ENCODE data around the gene HSPA12A. TPM values are rescaled to one million over a fixed set of nuclear protein-coding genes. Genes with fewer than 3 reads are reported as not detected.

Gene HSPA12A
- polyA plus RNA-seq, 1 donor (not counting 4 experiments of a cell fraction or from before 2014, with no cell fraction given) = 8.1 TPM

DNA sequence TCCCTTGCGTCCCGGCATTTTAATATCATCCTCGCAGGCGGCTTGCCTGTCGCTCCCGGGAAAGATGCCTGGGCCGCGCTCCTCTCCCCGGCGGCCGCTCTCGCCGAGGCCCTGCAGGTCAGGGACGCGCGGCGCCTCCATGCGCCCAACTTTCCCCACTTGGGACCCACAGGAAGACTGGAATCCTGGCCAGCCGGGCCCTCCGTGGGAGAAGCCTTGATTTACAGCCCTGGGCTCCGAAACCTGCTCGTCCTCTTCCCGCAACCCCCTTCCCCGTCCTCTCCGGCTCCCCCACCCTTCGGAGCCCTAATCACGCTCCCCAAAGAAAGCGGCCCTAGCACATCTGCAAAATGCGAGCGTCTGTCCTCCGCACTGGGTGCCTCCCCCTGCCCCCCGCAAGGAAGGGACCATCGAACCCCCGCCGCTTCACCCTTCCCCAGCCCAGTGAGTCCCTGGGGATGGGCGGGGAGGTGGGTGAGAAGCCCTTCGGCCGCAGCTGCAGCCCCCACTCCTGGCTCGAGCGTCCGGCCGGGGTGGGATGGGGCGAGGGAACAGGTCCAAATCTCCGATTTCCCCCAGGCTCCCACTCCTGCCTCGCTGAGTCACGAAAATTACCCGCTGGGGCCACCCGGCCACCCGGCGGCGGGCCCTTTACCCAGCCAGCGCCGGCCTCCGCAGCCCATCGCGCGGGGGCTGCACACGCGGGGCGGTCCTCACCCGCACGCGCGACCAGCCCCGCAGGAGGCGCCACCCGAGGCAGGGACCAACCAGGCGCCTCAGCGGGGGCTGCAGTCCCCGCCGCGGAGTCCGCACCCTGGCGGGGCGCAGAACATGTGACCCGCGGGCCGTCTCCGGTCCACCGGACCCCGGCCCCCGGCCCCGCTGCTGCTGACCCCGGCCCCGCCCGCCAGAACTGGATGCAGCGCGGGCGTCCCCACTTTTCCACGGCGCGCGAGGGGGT, 695 bp downstream of the HSPA12A start:
- no peak overlapping the region for H3K27ac ChIP-seq (ENCODE audit: control insufficient read depth, insufficient read depth, low read length)
- H3K4me1 ChIP-seq (ENCODE audit: control insufficient read depth, extremely low read depth, insufficient read depth, low read length) = peaks cover 7% of the 10 kb centered on the region
- peaks cover 3% of the 10 kb centered on the region for H4K20me1 ChIP-seq (ENCODE audit: control insufficient read depth, extremely low read depth, insufficient read depth, low read length)
- H3K9me3 ChIP-seq (ENCODE audit: control insufficient read depth, low read depth, low read length) = no peaks in the 10 kb centered on the region
- no peaks in the 10 kb centered on the region for H3K27me3 ChIP-seq (ENCODE audit: control insufficient read depth, extremely low read depth, insufficient read depth, low read length)
- dilution Hi-C loops (cut with MboI; ENCODE audit: extremely low pct_ligation_motif_present, low sequenced_read_pairs) = no loop called here
- H2AFZ ChIP-seq (ENCODE audit: control insufficient read depth, low read length) = peak overlapping the region; percentile 60
- H3K9ac ChIP-seq (ENCODE audit: control insufficient read depth, extremely low read depth, insufficient read depth, low read length) = peak overlapping the region; percentile 54
- FAIRE-seq = no peak
- TF ChIP-seq EZH2 (IDR thresholded peaks at IDR 0.05; ENCODE audit: low read length) = peak; percentile 79
- TF ChIP-seq, protein P1, sequence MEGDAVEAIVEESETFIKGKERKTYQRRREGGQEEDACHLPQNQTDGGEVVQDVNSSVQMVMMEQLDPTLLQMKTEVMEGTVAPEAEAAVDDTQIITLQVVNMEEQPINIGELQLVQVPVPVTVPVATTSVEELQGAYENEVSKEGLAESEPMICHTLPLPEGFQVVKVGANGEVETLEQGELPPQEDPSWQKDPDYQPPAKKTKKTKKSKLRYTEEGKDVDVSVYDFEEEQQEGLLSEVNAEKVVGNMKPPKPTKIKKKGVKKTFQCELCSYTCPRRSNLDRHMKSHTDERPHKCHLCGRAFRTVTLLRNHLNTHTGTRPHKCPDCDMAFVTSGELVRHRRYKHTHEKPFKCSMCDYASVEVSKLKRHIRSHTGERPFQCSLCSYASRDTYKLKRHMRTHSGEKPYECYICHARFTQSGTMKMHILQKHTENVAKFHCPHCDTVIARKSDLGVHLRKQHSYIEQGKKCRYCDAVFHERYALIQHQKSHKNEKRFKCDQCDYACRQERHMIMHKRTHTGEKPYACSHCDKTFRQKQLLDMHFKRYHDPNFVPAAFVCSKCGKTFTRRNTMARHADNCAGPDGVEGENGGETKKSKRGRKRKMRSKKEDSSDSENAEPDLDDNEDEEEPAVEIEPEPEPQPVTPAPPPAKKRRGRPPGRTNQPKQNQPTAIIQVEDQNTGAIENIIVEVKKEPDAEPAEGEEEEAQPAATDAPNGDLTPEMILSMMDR (optimal IDR thresholded peaks at IDR 0.05 in 1 of 3, IDR thresholded peaks at IDR 0.05 in 1 of 3, conservative IDR thresholded peaks at IDR 0.05 in 1 of 3; ENCODE audit: extremely low read depth in 1 of 3, insufficient read depth in 2 of 3, low read length in 3 of 3) = no peak
- DNase-seq (ENCODE audit: low read depth, low spot score) = no peak
- H3K36me3 ChIP-seq (ENCODE audit: control insufficient read depth in 2 of 2, extremely low read depth in 1 of 2, insufficient read depth in 2 of 2, low read length in 2 of 2) = no peaks in the 10 kb centered on the region
- H3K79me2 ChIP-seq (ENCODE audit: control insufficient read depth, insufficient read depth, low read length) = no peaks in the 10 kb centered on the region
- no peaks in the 10 kb centered on the region for H3K9me1 ChIP-seq (ENCODE audit: control insufficient read depth, extremely low read depth, insufficient read depth, low read length)
- peak overlapping the region; percentile 56 to 68 (median 59) for H3K4me3 ChIP-seq (ENCODE audit: control insufficient read depth in 2 of 3, extremely low read depth in 1 of 3, insufficient read depth in 2 of 3, low read depth in 1 of 3, low read length in 3 of 3)
- peak overlapping the region; percentile 80 for H3K4me2 ChIP-seq (ENCODE audit: control insufficient read depth, extremely low read depth, insufficient read depth, low read depth, low read length)

DNA sequence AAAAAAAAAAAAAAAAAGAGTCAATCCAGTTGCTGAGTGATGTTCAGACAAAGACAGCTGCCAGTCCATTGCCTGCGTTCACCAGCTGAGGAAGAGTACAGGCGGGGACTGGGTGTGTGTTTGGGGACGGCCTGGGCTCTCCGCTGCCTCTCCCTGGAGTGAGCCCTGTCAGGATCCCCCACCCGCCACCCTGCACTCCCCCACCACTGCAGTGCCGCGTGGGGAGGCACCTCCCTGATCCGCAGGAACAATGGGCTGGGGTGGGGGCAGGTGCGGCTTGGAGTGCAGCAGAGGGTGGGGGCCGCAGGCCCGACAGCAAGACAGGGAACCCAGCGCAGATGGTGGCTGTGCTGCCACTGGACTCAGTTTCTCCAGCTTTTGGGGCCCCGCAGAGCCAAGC, 1.4 kb downstream of the HSPA12A start:
- Histone ChIP-seq H3K9me3 (ENCODE audit: control insufficient read depth, low read depth, low read length) (no peaks in the 10 kb centered on the region), H3K36me3 (ENCODE audit: control insufficient read depth in 2 of 2, extremely low read depth in 1 of 2, insufficient read depth in 2 of 2, low read length in 2 of 2) (no peaks in the 10 kb centered on the region), H3K4me2 (ENCODE audit: control insufficient read depth, extremely low read depth, insufficient read depth, low read depth, low read length) (peak overlapping the region; percentile 80), H3K27me3 (ENCODE audit: control insufficient read depth, extremely low read depth, insufficient read depth, low read length) (no peaks in the 10 kb centered on the region), H3K4me3 (ENCODE audit: control insufficient read depth in 2 of 3, extremely low read depth in 1 of 3, insufficient read depth in 2 of 3, low read depth in 1 of 3, low read length in 3 of 3) (peak overlapping the region; percentile 56 to 68 (median 59)), H3K79me2 (ENCODE audit: control insufficient read depth, insufficient read depth, low read length) (no peaks in the 10 kb centered on the region), H3K9ac (ENCODE audit: control insufficient read depth, extremely low read depth, insufficient read depth, low read length) (peak overlapping the region; percentile 54), H3K9me1 (ENCODE audit: control insufficient read depth, extremely low read depth, insufficient read depth, low read length) (no peaks in the 10 kb centered on the region), H3K4me1 (ENCODE audit: control insufficient read depth, extremely low read depth, insufficient read depth, low read length) (peaks cover 7% of the 10 kb centered on the region), H4K20me1 (ENCODE audit: control insufficient read depth, extremely low read depth, insufficient read depth, low read length) (peaks cover 3% of the 10 kb centered on the region), H2AFZ (ENCODE audit: control insufficient read depth, low read length) (peak overlapping the region; percentile 15), H3K27ac (ENCODE audit: control insufficient read depth, insufficient read depth, low read length) (no peak overlapping the region)
- FAIRE-seq (no peak), DNase-seq (ENCODE audit: low read depth, low spot score) (no peak)
- dilution Hi-C loops (cut with MboI; ENCODE audit: extremely low pct_ligation_motif_present, low sequenced_read_pairs) = no loop called here
- TF ChIP-seq, protein P1 (optimal IDR thresholded peaks at IDR 0.05 in 1 of 3, IDR thresholded peaks at IDR 0.05 in 1 of 3, conservative IDR thresholded peaks at IDR 0.05 in 1 of 3; ENCODE audit: extremely low read depth in 1 of 3, insufficient read depth in 2 of 3, low read length in 3 of 3) = no peak
- no peak for TF ChIP-seq EZH2 (IDR thresholded peaks at IDR 0.05; ENCODE audit: low read length)

All from keratinocyte (primary cell).